Stimulated activated naive CD4-positive, alpha-beta T cell treated with Interleukin-2 at 50 U/mL for 16 hours (primary cell): ENCODE data around the gene IFNGR2.
A peak's percentile ranks its signal among the peaks of the same experiment; 100 is the strongest.
"Not testable (repeated sequence)": the region's sequence is repeated elsewhere in the genome, so short reads cannot be mapped to it uniquely, and the experiment has no call there.

Source experiments
- DNase-seq: peaks from one replicate; lab custom pipeline; 2025; lab: John Stamatoyannopoulos, UW

Gene IFNGR2, protein sequence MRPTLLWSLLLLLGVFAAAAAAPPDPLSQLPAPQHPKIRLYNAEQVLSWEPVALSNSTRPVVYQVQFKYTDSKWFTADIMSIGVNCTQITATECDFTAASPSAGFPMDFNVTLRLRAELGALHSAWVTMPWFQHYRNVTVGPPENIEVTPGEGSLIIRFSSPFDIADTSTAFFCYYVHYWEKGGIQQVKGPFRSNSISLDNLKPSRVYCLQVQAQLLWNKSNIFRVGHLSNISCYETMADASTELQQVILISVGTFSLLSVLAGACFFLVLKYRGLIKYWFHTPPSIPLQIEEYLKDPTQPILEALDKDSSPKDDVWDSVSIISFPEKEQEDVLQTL

GRCh38 chr21:33403128-33403785, at the start of gene IFNGR2:
Gene IFNGR2, plus strand, starts transcription at chr21:33403413. Its CDS starts 131 bp downstream, at chr21:33403544.
- DNase-seq, result peak; percentile 32

DNA sequence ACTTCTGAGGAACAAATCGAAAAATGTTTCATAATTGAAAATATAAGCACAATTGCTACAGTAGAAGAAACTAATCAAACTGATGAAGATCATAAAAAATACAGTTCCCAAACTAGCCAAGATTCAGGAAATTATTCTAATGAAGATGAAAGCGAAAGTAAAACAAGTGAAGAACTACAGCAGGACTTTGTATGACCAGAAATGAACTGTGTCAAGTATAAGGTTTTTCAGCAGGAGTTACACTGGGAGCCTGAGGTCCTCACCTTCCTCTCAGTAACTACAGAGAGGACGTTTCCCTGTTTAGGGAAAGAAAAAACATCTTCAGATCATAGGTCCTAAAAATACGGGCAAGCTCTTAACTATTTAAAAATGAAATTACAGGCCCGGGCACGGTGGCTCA, 47.9 kb upstream of the IFNGR2 start:
- DNase-seq, result no peak

DNA sequence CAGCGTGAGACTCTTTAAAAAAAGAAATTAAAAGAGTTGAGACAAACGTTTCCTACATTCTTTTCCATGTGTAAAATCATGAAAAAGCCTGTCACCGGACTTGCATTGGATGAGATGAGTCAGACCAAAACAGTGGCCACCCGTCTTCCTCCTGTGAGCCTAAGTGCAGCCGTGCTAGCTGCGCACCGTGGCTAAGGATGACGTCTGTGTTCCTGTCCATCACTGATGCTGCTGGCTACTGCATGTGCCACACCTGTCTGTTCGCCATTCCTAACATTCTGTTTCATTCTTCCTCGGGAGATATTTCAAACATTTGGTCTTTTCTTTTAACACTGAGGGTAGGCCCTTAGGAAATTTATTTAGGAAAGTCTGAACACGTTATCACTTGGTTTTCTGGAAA, 47.2 kb upstream of the IFNGR2 start:
- DNase-seq, result no peak

DNA sequence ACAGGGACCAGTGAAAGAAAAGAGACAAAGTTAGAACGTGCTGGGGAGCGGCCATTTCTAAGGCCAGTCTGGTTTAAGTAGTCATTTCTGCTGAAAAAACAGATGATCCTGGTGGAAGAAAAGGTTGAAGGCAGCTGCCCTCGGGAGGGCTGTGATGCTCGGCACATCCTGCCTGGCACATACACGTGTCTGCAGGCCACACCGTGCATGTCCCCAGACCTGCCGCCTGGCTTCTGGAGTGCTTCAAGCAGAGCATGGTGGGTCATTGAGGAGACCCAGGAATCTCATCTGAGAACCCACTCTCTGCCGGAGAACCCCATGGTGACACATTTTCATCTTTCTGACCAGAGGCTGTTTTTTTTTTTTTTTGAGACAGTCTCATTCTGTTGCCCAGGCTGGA, 46.0 kb upstream of the IFNGR2 start:
- no peak for DNase-seq

DNA sequence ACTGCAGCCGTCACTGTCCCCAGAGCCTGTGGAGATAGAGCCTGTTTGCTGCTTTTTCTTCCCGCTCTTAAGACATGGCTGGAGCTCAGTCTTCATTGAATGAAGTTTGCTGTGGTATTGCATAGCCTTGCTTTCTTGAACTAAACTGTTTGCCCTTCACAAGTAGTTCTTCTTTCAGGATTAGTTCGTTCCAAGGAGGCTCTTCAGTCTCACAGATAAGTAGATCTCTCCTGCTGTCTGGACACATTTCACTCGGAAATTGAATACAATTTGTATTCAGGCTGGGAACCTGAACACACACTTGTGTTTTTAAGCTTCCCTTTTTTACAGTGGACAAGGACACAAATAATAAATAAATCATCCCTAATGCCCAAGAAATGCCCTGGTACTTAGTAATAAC, 43.8 kb upstream of the IFNGR2 start:
- DNase-seq, result no peak

- DNase-seq, result no peak
Measured at GRCh38 chr21:33360281-33360680, 42.9 kb upstream of the IFNGR2 start.

DNA sequence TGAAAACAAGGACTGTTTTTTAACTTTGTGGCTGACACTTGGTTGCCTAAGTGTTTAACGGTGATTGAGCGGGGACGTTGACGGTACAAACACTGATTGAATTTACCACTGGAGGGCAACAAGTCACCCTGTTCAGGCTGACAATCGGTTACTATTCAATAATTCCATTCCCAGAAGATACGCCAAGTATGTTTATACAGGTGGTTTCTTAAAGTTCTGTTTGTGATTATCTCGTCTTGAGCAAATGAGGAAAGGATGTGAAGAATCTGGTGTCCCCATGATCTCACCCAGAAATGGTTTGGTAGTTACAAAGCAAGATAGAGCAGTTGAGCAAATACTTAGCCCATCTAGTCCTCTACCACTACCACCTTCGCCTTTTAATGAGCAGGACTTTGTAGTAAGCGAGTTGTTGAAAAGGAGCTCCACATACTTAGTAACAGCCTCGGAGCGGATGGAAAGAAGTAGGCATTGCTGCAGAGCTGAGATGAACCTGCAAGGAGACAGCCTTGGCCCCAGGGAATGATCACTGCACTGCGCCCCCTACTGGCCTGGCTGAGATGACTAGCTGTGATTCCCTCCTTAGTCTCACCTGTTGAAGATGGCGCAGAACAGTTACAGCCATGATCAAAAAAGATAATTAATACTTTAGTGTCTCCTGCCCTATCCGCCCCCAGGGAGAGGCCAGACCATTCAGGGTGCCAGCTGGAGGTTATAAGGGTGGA, 42.2 kb upstream of the IFNGR2 start:
- peak; percentile 83 for DNase-seq

DNA sequence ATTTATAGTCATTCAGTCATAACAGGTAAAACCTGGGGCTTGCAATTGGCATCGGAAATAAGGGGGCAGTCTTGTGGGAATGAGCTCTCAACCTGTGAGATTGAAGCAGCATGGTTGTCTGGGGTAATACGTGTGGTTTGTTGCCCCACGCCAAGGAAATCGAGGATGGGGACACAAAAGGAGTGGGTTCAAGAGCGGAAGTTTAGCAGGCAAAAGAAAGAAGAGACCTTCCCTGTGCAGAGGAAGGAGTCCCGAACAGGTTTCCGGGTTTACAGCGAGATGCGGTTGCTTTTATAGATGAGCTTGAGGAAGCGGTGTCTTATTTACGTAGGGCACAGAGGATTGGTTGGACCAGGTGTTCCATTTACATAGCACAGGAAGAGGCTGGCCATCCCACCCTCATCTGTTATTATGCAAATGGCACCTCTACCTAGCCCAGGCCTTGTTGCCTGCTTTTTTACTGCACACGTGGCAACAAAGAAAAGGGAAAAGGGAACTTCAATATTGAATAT, 41.1 kb upstream of the IFNGR2 start:
- peak; percentile 34 for DNase-seq

- not testable (repeated sequence) for DNase-seq
Measured at GRCh38 chr21:33363911-33364609, 39.2 kb upstream of the IFNGR2 start.

- no peak for DNase-seq
Measured at GRCh38 chr21:33364830-33365229, 38.4 kb upstream of the IFNGR2 start.

- DNase-seq, result no peak
Measured at GRCh38 chr21:33367309-33367973, 35.8 kb upstream of the IFNGR2 start.

GRCh38 chr21:33368124-33368523, 35.1 kb upstream of the IFNGR2 start:
- no peak for DNase-seq

- DNase-seq, result no peak
Measured at GRCh38 chr21:33368576-33368975, 34.6 kb upstream of the IFNGR2 start.

DNA sequence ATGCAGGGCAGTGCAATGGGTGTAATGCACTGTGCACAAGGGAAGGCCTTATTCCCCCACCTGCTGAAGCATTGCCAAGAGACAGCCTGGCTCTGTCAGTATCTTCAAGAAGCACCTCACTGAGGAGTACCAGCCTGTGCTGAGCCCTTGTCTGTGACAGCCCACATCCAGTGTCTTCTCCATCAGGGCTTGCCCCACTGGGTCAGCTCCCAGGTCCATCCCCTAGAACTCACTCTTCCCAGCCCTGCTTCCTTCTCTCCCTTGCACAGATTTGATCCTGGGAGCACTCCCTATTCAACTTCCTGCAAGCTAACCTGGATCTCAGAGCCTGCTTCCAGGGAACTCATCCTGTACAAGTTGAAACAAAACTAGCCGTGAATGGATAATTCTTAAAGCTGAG, 33.6 kb upstream of the IFNGR2 start:
- DNase-seq, result no peak

DNA sequence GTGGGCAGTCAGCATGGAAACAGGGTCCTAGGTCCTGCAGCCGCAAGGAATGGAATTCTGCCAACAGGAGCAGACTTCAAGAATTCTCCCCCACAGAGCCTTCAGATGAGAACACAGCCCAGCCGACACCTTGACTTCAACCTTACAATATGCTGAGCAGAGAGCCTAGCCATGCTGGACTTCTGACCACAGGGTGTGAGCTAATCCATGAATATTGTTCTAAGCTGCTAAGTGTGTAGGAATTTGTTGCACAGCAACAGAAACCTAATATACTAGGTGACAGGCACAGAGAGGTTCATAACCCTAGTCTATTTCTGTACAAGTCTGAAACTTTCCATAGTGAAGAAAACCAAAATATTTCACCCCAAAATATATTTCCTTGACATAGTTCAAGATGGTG, 32.9 kb upstream of the IFNGR2 start:
- no peak for DNase-seq

DNA sequence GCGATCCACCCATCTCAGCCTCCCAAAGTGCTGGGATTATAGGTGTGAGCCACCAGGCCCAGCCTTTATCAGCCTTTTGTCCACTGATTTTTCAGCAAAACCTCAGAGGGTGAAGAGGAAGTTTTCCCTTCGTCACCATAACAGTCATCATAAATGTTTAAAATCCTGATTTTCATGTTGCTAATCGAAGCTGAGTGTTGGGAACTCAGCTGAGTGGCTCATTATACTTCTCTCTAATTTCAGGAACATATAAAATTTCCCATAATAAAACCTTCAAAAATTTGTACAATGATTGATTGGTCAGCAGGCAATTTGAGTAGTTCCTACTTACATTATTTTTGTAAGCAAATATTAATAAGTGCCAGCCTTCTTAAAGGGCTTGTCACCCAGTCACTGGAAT, 31.8 kb upstream of the IFNGR2 start:
- DNase-seq, result no peak

DNA sequence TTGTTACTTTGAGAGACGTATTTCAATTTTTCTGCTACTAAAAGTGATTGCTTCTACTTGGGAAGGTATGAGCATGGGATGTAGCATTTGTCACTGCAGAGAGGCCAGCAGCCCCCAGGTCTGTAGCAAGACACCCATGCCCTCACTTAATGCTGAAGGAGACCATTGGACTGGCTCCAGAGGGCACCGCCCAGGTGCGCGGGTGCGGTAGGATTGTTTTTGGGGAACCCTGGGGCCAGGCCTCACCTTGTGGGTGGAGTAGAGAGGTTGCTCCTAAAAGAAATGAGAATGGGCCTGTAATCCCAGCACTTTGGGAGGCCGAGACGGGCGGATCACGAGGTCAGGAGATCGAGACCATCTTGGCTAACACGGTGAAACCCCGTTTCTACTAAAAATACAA, 30.6 kb upstream of the IFNGR2 start:
- no peak for DNase-seq

DNA sequence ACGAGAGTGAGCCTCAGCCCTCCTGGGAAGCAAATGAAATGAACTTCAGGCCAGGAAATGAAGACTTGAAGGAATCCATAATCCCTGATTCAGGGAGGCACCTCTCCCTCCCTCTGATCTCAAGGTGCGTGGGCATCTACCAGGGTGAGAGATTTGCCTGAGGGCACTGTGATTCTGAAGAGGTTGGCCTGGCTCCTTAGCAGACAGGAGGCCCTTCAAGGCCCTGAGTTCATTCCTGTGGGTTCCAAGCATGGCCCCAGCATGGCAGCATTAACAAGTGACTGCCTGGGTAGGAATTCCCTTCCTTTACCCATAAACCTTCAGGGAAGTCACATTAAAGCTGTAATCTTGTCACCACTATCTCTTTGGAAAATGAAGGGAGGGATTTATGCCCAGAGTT, 29.8 kb upstream of the IFNGR2 start:
- DNase-seq, result no peak

DNA sequence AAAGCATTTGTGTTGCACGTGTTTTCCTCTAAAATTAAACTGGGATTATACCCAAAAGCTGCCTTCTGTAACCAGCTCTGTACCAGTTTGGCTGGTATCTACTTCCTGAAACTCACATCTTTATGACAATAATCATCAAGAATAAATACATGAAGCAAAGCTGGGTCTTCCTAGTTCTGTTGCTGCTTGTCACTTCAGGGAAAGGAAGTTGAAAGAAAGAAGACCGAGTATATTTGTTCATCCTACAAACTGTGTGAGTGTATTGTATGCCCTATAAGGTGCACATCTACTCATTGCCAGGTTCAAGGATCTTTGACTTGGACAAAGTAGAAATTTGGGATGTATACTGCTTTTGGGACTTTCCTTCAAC, 29.1 kb upstream of the IFNGR2 start:
- DNase-seq, result no peak

DNA sequence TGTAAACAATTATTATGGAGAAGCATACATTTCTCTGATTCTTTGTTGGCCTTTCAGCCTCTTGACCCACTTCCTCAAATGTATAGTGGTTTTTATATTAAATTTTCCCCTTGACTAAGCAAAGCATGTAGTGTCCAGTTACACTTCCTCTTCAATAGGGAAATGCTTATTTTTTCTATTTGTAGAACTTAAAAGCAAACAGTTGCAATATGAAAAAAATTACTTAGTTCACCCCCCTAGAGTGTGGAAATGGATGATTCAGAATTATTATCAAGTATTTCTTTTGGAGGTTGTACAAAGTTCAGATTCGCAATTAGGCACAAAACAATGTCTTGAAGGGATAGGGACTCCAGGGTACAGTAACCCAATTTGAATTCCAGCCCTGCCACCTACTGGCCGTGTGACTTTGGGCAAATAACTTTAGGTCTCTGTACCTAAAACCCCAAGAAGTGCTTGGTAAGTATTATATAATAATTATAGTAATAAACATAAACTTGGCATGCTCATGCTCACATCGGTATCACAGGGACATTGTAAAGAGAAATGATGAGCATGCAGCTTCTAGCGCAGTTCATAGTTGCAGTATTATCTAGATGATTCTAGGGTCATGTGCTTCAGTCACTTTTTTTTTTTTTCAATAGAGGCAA, 28.6 kb upstream of the IFNGR2 start:
- peak; percentile 53 for DNase-seq

DNA sequence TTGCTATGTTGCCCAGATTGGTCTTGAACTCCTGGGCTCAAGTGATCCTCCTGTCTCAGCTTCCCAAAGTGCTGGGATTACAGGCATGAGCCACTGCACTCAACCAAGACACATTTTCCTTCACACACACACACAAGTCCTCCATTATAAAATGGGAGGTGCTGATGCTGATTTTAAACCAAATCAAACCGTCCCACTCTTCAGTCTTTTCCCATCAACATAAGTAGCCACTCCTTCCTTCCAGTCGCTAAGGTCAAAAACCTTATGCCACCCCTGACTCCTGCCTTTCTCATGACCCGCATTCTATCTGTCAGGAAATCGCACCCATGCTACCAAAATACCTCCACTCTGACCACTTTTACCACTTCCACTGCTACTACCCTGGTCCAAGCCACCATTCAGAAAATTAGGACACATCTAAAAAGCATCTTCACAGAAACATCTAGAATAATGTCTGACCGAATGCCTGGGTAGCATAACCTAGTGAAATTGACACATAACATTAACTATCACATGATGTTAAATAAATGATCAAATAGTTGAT, 28.0 kb upstream of the IFNGR2 start:
- DNase-seq, result no peak
